C4-2B (cell line): ENCODE measurements around the gene SEMA4D.

Experiments
- ZFX ChIP-seq: fragments of 450-650 bp; IDR thresholded peaks from 2 replicates; pipeline ENCODE4 v1.6.1; 2017
- TF ChIP-seq, protein P1 (sequence below): fragments of 450-650 bp; conservative IDR thresholded peaks from 2 replicates; pipeline ENCODE4 v1.5.1; 2017; ENCODE audit warnings: mild to moderate bottlenecking

- TF ChIP-seq, protein P1, sequence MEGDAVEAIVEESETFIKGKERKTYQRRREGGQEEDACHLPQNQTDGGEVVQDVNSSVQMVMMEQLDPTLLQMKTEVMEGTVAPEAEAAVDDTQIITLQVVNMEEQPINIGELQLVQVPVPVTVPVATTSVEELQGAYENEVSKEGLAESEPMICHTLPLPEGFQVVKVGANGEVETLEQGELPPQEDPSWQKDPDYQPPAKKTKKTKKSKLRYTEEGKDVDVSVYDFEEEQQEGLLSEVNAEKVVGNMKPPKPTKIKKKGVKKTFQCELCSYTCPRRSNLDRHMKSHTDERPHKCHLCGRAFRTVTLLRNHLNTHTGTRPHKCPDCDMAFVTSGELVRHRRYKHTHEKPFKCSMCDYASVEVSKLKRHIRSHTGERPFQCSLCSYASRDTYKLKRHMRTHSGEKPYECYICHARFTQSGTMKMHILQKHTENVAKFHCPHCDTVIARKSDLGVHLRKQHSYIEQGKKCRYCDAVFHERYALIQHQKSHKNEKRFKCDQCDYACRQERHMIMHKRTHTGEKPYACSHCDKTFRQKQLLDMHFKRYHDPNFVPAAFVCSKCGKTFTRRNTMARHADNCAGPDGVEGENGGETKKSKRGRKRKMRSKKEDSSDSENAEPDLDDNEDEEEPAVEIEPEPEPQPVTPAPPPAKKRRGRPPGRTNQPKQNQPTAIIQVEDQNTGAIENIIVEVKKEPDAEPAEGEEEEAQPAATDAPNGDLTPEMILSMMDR, result no peak
- no peak for TF ChIP-seq ZFX
These were observed 4.2 kb downstream of the SEMA4D start for GRCh38 chr9:89493671-89494070.
